Heart left ventricle (tissue), 13 donors: ENCODE measurements around the gene CENPL.

Experiments
- CTCF ChIP-seq, 12 donors: fragments of 200-600 bp; sonication (generic) in 4 of 12; IDR thresholded peaks; one replicate each; pipeline versions ENCODE4 v1.5.0 to v1.8.0; 2018 to 2022; ENCODE audit warnings: antibody characterized with exemption in 12 of 12, mild to moderate bottlenecking in 5 of 12
- POLR2A ChIP-seq, 2 donors: fragments of 450-650 bp; IDR thresholded peaks; one replicate each; pipeline ENCODE4 v1.6.1; 2017; ENCODE audit warnings: antibody characterized with exemption in 2 of 2, mild to moderate bottlenecking in 2 of 2, moderate library complexity in 2 of 2
- donor health status: ischemic (EF 13 %, LVEDD 7.1; RV severe dilation, severe dysfunction).
- donor health status: DM: no; HTN: yes; CAD: no.
- donor health status: DM: no; HTN: no; CAD: no.
- donor health status: ischemic (EF 25% LVEDD 6.9; RV normal size, moderate dysfunction).
- donor health status: ischemic (EF 25% LVEDD 5.7; RV mildly dilated, moderate dysfunction).
- donor health status: ischemic (EF 35%, LVEDD 5.7; RV mildly dilated, moderate dysfunction).
- donor health status: nonischemic (EF 11% LVEDD 7.7; RV severe dilation, severe dysfunction).
- donor health status: DM: yes; HTN: yes; CAD: no.
- donor health status: PGD.
- donor health status: ischemic (EF 29% LVEDD 5.4; RV normal size, mild dysfunction).
- donor health status: nonischemic (EF 23%, LVEDD 6.1; RV moderate dilation, normal function).

GRCh38 chr1:173860065-173860464 is 35.4 kb upstream of the CENPL start:
- TF ChIP-seq CTCF (IDR thresholded peaks at IDR 0.05) (no peak), POLR2A (IDR thresholded peaks at IDR 0.05) (no peak)
